ENCODE results near the gene OR2H1.

The OR2H1 gene

DNA sequence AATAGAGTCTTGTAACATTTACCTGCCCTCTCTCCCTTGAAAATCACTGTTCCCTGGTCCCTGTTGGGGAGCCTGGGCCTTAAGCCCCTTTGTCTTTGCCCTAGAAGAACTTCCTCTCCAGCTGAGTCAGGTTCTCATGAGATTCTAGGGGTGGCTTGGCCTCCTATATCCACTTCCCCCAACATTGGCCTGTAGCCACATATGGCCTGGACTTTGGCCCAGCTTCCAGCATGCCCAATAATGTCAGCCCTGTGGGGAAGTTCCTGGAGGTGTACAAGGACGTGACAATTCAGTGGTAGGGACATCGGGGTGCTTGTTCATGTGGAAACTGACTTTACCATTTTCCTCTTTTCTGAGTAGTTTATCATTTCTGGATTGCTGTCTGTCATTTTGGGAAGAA is 48.0 kb downstream of the OR2H1 start:
- no peak for DNase-seq (ENCODE audit: extremely low read depth, insufficient read length)
- no peak overlapping the region for H3K4me3 ChIP-seq (replicated peaks; ENCODE audit: low read depth, low read length)
- no peak for TF ChIP-seq CTCF (IDR thresholded peaks at IDR 0.05; ENCODE audit: insufficient read depth, low read length, poor library complexity, severe bottlenecking)

DNA sequence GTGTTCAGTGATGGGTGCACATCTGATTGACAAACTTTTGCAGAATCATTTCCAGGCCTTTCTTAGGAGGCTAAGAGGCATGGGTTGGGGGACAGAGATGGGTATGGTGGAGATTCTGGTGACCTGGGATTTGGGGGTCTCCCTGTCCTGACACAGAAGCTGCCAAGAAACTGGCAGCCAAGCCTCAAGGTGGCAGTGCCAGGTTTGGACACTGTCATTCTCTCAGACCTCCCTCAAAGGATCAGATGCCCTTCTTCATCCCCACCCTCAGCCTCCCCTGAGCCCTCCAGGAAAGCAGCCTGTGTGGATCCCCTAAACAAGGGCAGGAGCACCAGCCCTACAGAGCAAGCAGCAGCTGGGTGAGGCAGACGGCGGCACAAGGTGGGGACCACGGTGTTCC is 48.9 kb downstream of the OR2H1 start:
- no peak for TF ChIP-seq CTCF (IDR thresholded peaks at IDR 0.05; ENCODE audit: insufficient read depth, low read length, poor library complexity, severe bottlenecking)
- no peaks in the 10 kb centered on the region for H3K27me3 ChIP-seq (replicated peaks; ENCODE audit: control insufficient read depth, insufficient read depth, low read length)
- no peak overlapping the region for H3K4me3 ChIP-seq (replicated peaks; ENCODE audit: low read depth, low read length)
- H3K36me3 ChIP-seq (ENCODE audit: control insufficient read depth, insufficient read depth, low read length), result no peaks in the 10 kb centered on the region
- no peak for DNase-seq (ENCODE audit: extremely low read depth, insufficient read length)

More for the DNA sequence above, 48.0 kb downstream of the OR2H1 start:
- H3K27me3 ChIP-seq (replicated peaks; ENCODE audit: control insufficient read depth, insufficient read depth, low read length), result no peaks in the 10 kb centered on the region
- no peaks in the 10 kb centered on the region for H3K36me3 ChIP-seq (ENCODE audit: control insufficient read depth, insufficient read depth, low read length)

GRCh38 chr6:29506446-29507067 is 49.6 kb downstream of the OR2H1 start:
- Histone ChIP-seq H3K4me3 (replicated peaks; ENCODE audit: low read depth, low read length) (no peak overlapping the region), H3K27me3 (replicated peaks; ENCODE audit: control insufficient read depth, insufficient read depth, low read length) (no peaks in the 10 kb centered on the region), H3K36me3 (ENCODE audit: control insufficient read depth, insufficient read depth, low read length) (no peaks in the 10 kb centered on the region)
- TF ChIP-seq CTCF (IDR thresholded peaks at IDR 0.05; ENCODE audit: insufficient read depth, low read length, poor library complexity, severe bottlenecking), result no peak
- DNase-seq (ENCODE audit: extremely low read depth, insufficient read length), result no peak

DNA sequence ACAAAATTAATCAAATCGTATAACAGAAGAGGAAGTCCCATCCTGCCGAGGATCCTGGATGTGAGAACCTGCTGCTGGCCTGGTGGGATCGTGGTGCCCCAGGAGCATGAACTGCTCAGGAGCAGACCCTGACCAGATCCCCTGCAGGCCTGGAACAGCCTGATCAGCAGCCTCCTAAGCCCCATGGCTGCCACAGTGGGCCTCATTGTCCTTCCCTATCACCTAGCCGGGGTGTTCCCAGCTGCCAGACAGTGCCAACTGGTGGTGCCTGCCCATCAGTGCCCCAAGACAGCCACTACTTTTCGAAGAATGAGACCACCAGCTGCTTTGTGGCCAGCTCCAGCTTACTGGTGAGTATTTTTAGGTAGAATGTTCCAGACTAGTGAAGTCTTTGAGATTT is 50.4 kb downstream of the OR2H1 start:
- no peak for DNase-seq (ENCODE audit: extremely low read depth, insufficient read length)
- Histone ChIP-seq H3K27me3 (replicated peaks; ENCODE audit: control insufficient read depth, insufficient read depth, low read length) (no peaks in the 10 kb centered on the region), H3K4me3 (replicated peaks; ENCODE audit: low read depth, low read length) (no peak overlapping the region), H3K36me3 (ENCODE audit: control insufficient read depth, insufficient read depth, low read length) (no peaks in the 10 kb centered on the region)
- TF ChIP-seq CTCF (IDR thresholded peaks at IDR 0.05; ENCODE audit: insufficient read depth, low read length, poor library complexity, severe bottlenecking), result no peak

- Histone ChIP-seq H3K36me3 (ENCODE audit: control insufficient read depth, insufficient read depth, low read length) (no peaks in the 10 kb centered on the region), H3K4me3 (replicated peaks; ENCODE audit: low read depth, low read length) (no peak overlapping the region), H3K27me3 (replicated peaks; ENCODE audit: control insufficient read depth, insufficient read depth, low read length) (no peaks in the 10 kb centered on the region; the same call in 1 of the 2 replicates)
- no peak for TF ChIP-seq CTCF (IDR thresholded peaks at IDR 0.05; ENCODE audit: insufficient read depth, low read length, poor library complexity, severe bottlenecking)
- peak; percentile 29 for DNase-seq (ENCODE audit: extremely low read depth, insufficient read length)
These were observed 52.3 kb downstream of the OR2H1 start for GRCh38 chr6:29509239-29509638.

- Histone ChIP-seq H3K4me3 (replicated peaks; ENCODE audit: low read depth, low read length) (no peak overlapping the region), H3K27me3 (replicated peaks; ENCODE audit: control insufficient read depth, insufficient read depth, low read length) (no peaks in the 10 kb centered on the region; the same call in 1 of the 2 replicates), H3K36me3 (ENCODE audit: control insufficient read depth, insufficient read depth, low read length) (no peaks in the 10 kb centered on the region)
- TF ChIP-seq CTCF (IDR thresholded peaks at IDR 0.05; ENCODE audit: insufficient read depth, low read length, poor library complexity, severe bottlenecking), result no peak
- no peak for DNase-seq (ENCODE audit: extremely low read depth, insufficient read length)
These were observed 52.8 kb downstream of the OR2H1 start for GRCh38 chr6:29509711-29510110.
